OCI-LY7 (cell line): ENCODE results near the gene ISM1. TPM values are rescaled to one million over a fixed set of nuclear protein-coding genes. Genes with fewer than 3 reads are reported as not detected.

ENCODE experiments used
- BruUV-seq: library from RNA; stranded (reverse); fragments of 400-500 nt; replicated peaks from 2 replicates; lab custom pipeline; 2021; lab: Mats Ljungman, UMichigan
- CTCF ChIA-PET: fragments of 300-600 bp; sonication (Branson Sonifier 250); formaldehyde crosslinking; loops from one replicate; lab custom pipeline; 2022; ENCODE audit warnings: antibody characterized with exemption; ENCODE audit not compliant: unreplicated experiment; lab: Charles Lee
- POLR2A ChIA-PET: fragments of 300-600 bp; sonication (Branson Sonifier 250); formaldehyde crosslinking; loops from one replicate; lab custom pipeline; 2022; ENCODE audit warnings: antibody characterized with exemption; lab: Charles Lee
- DNase-seq: peaks from one replicate; pipeline ENCODE4 v3.0.0-alpha.2; 2015; ENCODE audit warnings: low spot score
- H2AFZ ChIP-seq: fragments of 200-600 bp; sonication (generic), shearing (Covaris generic); 2 replicates; pipeline ENCODE4 v1.6.1; 2014; ENCODE audit warnings: mild to moderate bottlenecking, antibody characterized with exemption, low read length, moderate library complexity
- H3K27ac ChIP-seq: fragments of 200-600 bp; sonication (generic); 2 replicates; pipeline ENCODE4 v1.5.1; 2014; ENCODE audit warnings: mixed run types, low read depth, mild to moderate bottlenecking, moderate library complexity, low read length, inconsistent platforms; ENCODE audit not compliant: poor library complexity, severe bottlenecking
- H3K36me3 ChIP-seq: fragments of 200-600 bp; sonication (generic); 2 replicates; pipeline ENCODE4 v1.6.1; 2014; ENCODE audit warnings: mild to moderate bottlenecking, antibody characterized with exemption, low read length, moderate library complexity, mixed read lengths; ENCODE audit not compliant: insufficient read depth
- H3K4me1 ChIP-seq: fragments of 200-600 bp; sonication (generic); 2 replicates; pipeline ENCODE4 v1.5.1; 2014; ENCODE audit warnings: mild to moderate bottlenecking, low read length; ENCODE audit not compliant: insufficient read depth, poor library complexity, severe bottlenecking
- H3K4me2 ChIP-seq: fragments of 200-600 bp; sonication (generic); 2 replicates; pipeline ENCODE4 v1.6.1; 2014; ENCODE audit warnings: mild to moderate bottlenecking, low read length
- H3K4me3 ChIP-seq: fragments of 200-600 bp; sonication (generic); 2 replicates; pipeline ENCODE4 v1.5.1; 2014; ENCODE audit warnings: mild to moderate bottlenecking, low read depth, low read length; ENCODE audit not compliant: poor library complexity, severe bottlenecking
- H3K79me2 ChIP-seq: fragments of 200-600 bp; sonication (generic); 2 replicates; pipeline ENCODE4 v1.6.1; 2016; ENCODE audit warnings: low read depth, mild to moderate bottlenecking, low read length, moderate library complexity, mixed read lengths; ENCODE audit not compliant: insufficient read depth
- H3K9me2 ChIP-seq: fragments of 200-600 bp; sonication (generic); 2 replicates; pipeline ENCODE4 v1.6.1; 2016; ENCODE audit warnings: mild to moderate bottlenecking, low read length, mixed read lengths; ENCODE audit not compliant: insufficient read depth
- H3K9me3 ChIP-seq: fragments of 200-600 bp; sonication (generic); 2 replicates; pipeline ENCODE4 v1.6.1; 2014; ENCODE audit warnings: mild to moderate bottlenecking, mixed run types, low read length, mixed read lengths
- H4K20me1 ChIP-seq: fragments of 200-600 bp; sonication (generic); 2 replicates; pipeline ENCODE4 v1.6.1; 2014; ENCODE audit warnings: mild to moderate bottlenecking, antibody characterized with exemption, low read length, moderate library complexity, mixed read lengths; ENCODE audit not compliant: insufficient read depth
- CTCF ChIP-seq: fragments of 200-600 bp; sonication (generic); conservative IDR thresholded peaks from 2 replicates; pipeline ENCODE4 v1.5.1; 2014; ENCODE audit warnings: mild to moderate bottlenecking, antibody characterized with exemption, low read length, moderate library complexity, mixed read lengths
- EZH2phosphoT487 ChIP-seq: fragments of 200-600 bp; sonication (generic); IDR thresholded peaks from 2 replicates; pipeline ENCODE4 v1.6.1; 2018; ENCODE audit warnings: low read depth, borderline replicate concordance, mild to moderate bottlenecking, mixed run types, antibody characterized with exemption, low read length, moderate library complexity, mixed read lengths
- intact Hi-C: fragments of 100-400 bp; cut with micrococcal nuclease; formaldehyde crosslinking; loops from one replicate; pipeline ENCODE4 v1.10.0; 2022; ENCODE audit not compliant: unreplicated experiment
- total RNA-seq, 2 experiments: library from RNA; depleted of rRNA in 1 of 2; stranded (reverse); fragments of >200 nt in 1 of 2; shearing (Covaris generic) in 1 of 2; gene quantifications; 2 replicates each; pipeline ENCODE4 v1.2.3, GENCODE V29; 2014 to 2022

ISM1 gene
- total RNA-seq, 2 experiments from 2014 or later: not detected

- TF ChIP-seq CTCF (no peak), EZH2phosphoT487 (no peak)
- Histone ChIP-seq H4K20me1 (no peaks in the 10 kb centered on the region), H3K4me3 (no peak overlapping the region), H3K9me2 (no peaks in the 10 kb centered on the region), H2AFZ (no peak overlapping the region), H3K9me3 (no peaks in the 10 kb centered on the region), H3K79me2 (no peaks in the 10 kb centered on the region), H3K27ac (no peak overlapping the region), H3K4me1 (no peaks in the 10 kb centered on the region), H3K36me3 (no peaks in the 10 kb centered on the region), H3K4me2 (no peak overlapping the region)
- no TSS peak for BruUV-seq
- intact Hi-C loops: no loop called here
- no peak for DNase-seq
- ChIA-PET CTCF (no interaction called here), POLR2A (no interaction called here)
These were observed 17.1 kb downstream of the ISM1 start for GRCh38 chr20:13238001-13238653.

DNA sequence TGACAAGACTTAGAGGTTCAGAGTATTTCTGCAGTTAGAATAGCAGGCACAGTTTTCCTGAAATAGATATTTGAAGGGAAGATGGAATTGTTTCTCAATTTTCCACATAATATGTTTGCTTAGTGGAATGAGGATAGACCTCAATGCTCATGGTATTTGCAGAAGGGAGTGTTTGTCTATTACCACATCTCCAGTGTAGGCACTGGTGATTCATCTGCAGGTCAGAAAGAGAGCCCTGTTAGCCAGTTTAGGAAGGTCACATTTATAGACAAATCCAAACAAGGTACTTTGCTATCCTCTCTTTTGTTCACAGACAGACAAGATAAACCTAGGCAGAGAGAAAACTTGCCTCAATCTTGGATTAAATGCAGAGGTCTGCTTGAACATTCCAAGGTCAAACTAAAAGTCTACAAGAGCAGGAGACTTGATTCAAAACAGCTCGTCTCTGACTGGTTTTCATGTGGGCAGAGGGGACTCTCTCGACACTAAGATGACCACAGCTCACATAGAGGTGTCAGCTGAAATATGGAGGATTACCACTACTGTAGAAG, 22.8 kb downstream of the ISM1 start:
- no peak overlapping the region for H3K4me2 ChIP-seq
- no peaks in the 10 kb centered on the region for H3K36me3 ChIP-seq
- ChIA-PET CTCF (no interaction called here), POLR2A (interaction anchor here (0.5 kb wide), 1 partner anchor 540 kb away, joined by 4 read pairs; no protein-coding TSS in a partner anchor)
- no peaks in the 10 kb centered on the region for H3K9me2 ChIP-seq
- BruUV-seq: no TSS peak
- no peaks in the 10 kb centered on the region for H4K20me1 ChIP-seq
- H3K9me3 ChIP-seq: no peaks in the 10 kb centered on the region
- H3K4me1 ChIP-seq: no peaks in the 10 kb centered on the region
- TF ChIP-seq EZH2phosphoT487 (no peak), CTCF (no peak)
- H2AFZ ChIP-seq: no peak overlapping the region
- H3K27ac ChIP-seq: no peak overlapping the region
- no peaks in the 10 kb centered on the region for H3K79me2 ChIP-seq
- DNase-seq: no peak
- H3K4me3 ChIP-seq: no peak overlapping the region
- intact Hi-C loops: no loop called here

DNA sequence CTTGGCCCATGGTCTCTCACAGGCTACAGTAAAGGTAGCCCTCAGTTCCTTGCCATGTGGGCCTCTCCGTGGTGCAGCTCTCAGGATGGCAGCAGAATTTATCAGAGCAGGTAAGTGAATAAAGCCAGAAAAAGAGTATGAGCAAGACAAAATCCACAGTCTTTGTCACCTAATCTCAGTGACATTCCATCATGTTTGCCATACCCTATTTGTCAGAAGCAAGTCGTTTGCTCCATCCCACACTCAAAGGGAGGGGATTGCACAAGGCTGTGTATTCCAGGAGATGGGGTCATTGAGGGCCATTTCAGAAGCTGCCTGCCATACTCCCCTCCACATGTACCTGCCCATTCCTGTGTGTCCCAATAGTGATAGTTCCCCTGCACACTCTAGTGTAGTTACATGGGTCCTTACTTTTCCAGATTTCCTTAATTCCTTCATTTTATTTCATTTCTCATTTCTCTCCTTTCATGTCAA, 24.2 kb downstream of the ISM1 start:
- POLR2A ChIA-PET: interaction anchor here (0.6 kb wide), 1 partner anchor 15 kb away, joined by 3 read pairs; no protein-coding TSS in a partner anchor
- H3K9me3 ChIP-seq: no peaks in the 10 kb centered on the region
- no peaks in the 10 kb centered on the region for H3K9me2 ChIP-seq
- H3K4me2 ChIP-seq: no peak overlapping the region
- no peaks in the 10 kb centered on the region for H4K20me1 ChIP-seq
- no peaks in the 10 kb centered on the region for H3K4me1 ChIP-seq
- TF ChIP-seq EZH2phosphoT487 (no peak), CTCF (no peak)
- no peak for DNase-seq
- intact Hi-C loops: no loop called here
- H3K79me2 ChIP-seq: no peaks in the 10 kb centered on the region
- H3K4me3 ChIP-seq: no peak overlapping the region
- H2AFZ ChIP-seq: no peak overlapping the region
- CTCF ChIA-PET: no interaction called here
- no peak overlapping the region for H3K27ac ChIP-seq
- no peaks in the 10 kb centered on the region for H3K36me3 ChIP-seq
- BruUV-seq: no TSS peak
